DMS153 treated with DMSO at 0.1 percent for 48 hours (cell line): Measurements from ENCODE around the gene IST1.

Source experiments
- DNase-seq: peaks from one replicate; lab custom pipeline; 2025; ENCODE audit not compliant: unreplicated experiment; lab: John Stamatoyannopoulos, UW

The IST1 gene

GRCh38 chr16:71961066-71962039 lies 66.0 kb downstream of the IST1 start:
- DNase-seq: peak; percentile 69

GRCh38 chr16:71963125-71963875 lies 68.0 kb downstream of the IST1 start:
- no peak for DNase-seq

GRCh38 chr16:71965223-71965622 lies 69.9 kb downstream of the IST1 start:
- DNase-seq: no peak

GRCh38 chr16:71966932-71967331 lies 71.6 kb downstream of the IST1 start:
- no peak for DNase-seq

- DNase-seq: no peak
Measured at GRCh38 chr16:71969353-71969752, 74.0 kb downstream of the IST1 start.

GRCh38 chr16:71971571-71971970 lies 76.2 kb downstream of the IST1 start:
- DNase-seq: no peak

- DNase-seq: no peak
Measured at GRCh38 chr16:71972356-71972755, 77.0 kb downstream of the IST1 start.

GRCh38 chr16:71973001-71973400 lies 77.7 kb downstream of the IST1 start:
- DNase-seq: no peak

GRCh38 chr16:71974068-71974818 lies 78.9 kb downstream of the IST1 start:
- DNase-seq: no peak
